ENCODE results near the gene ZNF614. TPM values are rescaled to one million over a fixed set of nuclear protein-coding genes. Genes with fewer than 3 reads are reported as not detected.
A peak's percentile ranks its signal among the peaks of the same experiment; 100 is the strongest.

ZNF614 gene
- total and polyA plus RNA-seq, 10 of the 15 experiments (the other 5 are each of a cell fraction or from before 2014, with no cell fraction given), result 3.9 to 16.0 (median 9.6) TPM

DNA sequence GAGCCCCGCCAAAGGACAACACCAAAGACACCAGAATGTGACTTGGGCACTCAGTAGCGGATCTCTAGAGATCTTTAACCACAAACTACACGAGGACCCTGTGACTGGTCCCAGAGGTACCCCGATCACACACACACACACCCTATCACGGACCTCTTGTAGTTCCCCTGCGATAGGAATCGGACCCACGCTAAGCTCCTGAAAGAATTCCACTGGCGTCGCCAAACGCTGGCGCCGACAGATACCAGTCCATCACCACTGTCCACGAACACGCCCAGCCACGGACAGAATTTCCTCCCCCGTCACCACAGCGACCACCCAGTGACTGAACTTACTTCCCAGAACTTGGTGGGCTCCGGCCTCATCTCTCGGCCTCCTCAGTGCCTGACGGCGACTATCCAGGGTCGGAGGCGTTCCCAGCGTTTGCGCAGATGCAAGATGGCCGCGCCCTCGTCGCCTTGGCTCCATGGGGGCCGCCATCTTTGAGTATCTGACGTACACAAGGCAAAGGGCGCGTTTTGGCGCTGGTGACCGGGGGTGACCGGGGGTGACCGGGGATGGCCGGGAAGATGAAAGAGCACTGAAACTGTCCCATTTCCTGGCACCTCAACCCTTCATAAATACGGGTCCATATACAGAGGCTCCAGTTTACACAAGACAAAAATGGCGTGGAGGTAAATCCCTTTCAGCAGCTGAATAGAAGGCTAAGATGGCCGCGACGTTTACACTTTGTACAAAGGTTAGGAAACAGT lies 20.2 kb downstream of the ZNF614 start, which contains the start of gene ZNF615 (continued):
- TF ChIP-seq, protein P1, sequence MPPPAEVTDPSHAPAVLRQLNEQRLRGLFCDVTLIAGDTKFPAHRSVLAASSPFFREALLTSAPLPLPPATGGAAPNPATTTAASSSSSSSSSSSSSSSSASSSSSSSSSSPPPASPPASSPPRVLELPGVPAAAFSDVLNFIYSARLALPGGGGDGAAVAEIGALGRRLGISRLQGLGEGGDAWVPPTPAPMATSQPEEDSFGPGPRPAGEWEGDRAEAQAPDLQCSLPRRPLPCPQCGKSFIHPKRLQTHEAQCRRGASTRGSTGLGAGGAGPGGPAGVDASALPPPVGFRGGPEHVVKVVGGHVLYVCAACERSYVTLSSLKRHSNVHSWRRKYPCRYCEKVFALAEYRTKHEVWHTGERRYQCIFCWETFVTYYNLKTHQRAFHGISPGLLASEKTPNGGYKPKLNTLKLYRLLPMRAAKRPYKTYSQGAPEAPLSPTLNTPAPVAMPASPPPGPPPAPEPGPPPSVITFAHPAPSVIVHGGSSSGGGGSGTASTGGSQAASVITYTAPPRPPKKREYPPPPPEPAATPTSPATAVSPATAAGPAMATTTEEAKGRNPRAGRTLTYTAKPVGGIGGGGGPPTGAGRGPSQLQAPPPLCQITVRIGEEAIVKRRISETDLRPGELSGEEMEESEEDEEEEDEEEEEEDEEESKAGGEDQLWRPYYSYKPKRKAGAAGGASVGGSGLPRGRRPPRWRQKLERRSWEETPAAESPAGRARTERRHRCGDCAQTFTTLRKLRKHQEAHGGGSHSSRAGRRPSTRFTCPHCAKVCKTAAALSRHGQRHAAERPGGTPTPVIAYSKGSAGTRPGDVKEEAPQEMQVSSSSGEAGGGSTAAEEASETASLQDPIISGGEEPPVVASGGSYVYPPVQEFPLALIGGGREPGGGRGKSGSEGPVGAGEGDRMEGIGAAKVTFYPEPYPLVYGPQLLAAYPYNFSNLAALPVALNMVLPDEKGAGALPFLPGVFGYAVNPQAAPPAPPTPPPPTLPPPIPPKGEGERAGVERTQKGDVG (CRISPR knock-in tag; IDR thresholded peaks at IDR 0.05), result no peak
- TF ChIP-seq CREM (IDR thresholded peaks at IDR 0.05; ENCODE audit: low read depth), result peak; percentile 75
- peak; percentile 42 for TF ChIP-seq RUNX3 (IDR thresholded peaks at IDR 0.05; ENCODE audit: low read length)
- TF ChIP-seq WRNIP1 (IDR thresholded peaks at IDR 0.05; ENCODE audit: borderline replicate concordance, low read depth, low read length), result no peak
- TF ChIP-seq IKZF1 (conservative IDR thresholded peaks at IDR 0.05), result peak; percentile 79
- no peak for TF ChIP-seq BCL11A (IDR thresholded peaks at IDR 0.05; ENCODE audit: low read depth, low read length)
- TF ChIP-seq ASH2L (IDR thresholded peaks at IDR 0.05; ENCODE audit: borderline replicate concordance, low read depth), result peak; percentile 42; the same call in 1 of the 2 replicates
- TF ChIP-seq SIX5 (IDR thresholded peaks at IDR 0.05; ENCODE audit: low read depth, low read length, severe bottlenecking), result peak; percentile 83
- TF ChIP-seq SMARCA5 (IDR thresholded peaks at IDR 0.05), result 0 out of 2 replicates have a peak, but pooled peaks have one; percentile 24
- peak; percentile 78; the same call in 1 of the 2 replicates for TF ChIP-seq RBBP5 (conservative IDR thresholded peaks at IDR 0.05)
- peak; percentile 46; the same call in 1 of the 2 replicates for TF ChIP-seq NR2F1 (conservative IDR thresholded peaks at IDR 0.05)
- peak; percentile 94 for TF ChIP-seq NR2C1 (IDR thresholded peaks at IDR 0.05)
- TF ChIP-seq ZNF384 (IDR thresholded peaks at IDR 0.05; ENCODE audit: borderline replicate concordance, low read depth, low read length), result no peak
- TF ChIP-seq NRF1 (conservative IDR thresholded peaks at IDR 0.05; ENCODE audit: low read depth, low read length), result peak; percentile 43; the same call in 1 of the 2 replicates
- TF ChIP-seq, protein P2, sequence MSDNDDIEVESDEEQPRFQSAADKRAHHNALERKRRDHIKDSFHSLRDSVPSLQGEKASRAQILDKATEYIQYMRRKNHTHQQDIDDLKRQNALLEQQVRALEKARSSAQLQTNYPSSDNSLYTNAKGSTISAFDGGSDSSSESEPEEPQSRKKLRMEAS (IDR thresholded peaks at IDR 0.05; ENCODE audit: low read depth, low read length), result 0 out of 2 replicates have a peak, but pooled peaks have one; percentile 38
- TF ChIP-seq HCFC1 (IDR thresholded peaks at IDR 0.05; ENCODE audit: low read length), result peak; percentile 89
- no peak for TF ChIP-seq NFYB (IDR thresholded peaks at IDR 0.05; ENCODE audit: insufficient read depth, low read depth, low read length)
- TF ChIP-seq SMAD1 (IDR thresholded peaks at IDR 0.05; ENCODE audit: low read depth, partially characterized antibody), result no peak
- TF ChIP-seq SPI1 (IDR thresholded peaks at IDR 0.05; ENCODE audit: borderline replicate concordance, insufficient read depth, low read depth, low read length), result no peak
- no peak for TF ChIP-seq ZNF622 (IDR thresholded peaks at IDR 0.05)
- TF ChIP-seq NBN (IDR thresholded peaks at IDR 0.05), result no peak
- TF ChIP-seq, protein P3, sequence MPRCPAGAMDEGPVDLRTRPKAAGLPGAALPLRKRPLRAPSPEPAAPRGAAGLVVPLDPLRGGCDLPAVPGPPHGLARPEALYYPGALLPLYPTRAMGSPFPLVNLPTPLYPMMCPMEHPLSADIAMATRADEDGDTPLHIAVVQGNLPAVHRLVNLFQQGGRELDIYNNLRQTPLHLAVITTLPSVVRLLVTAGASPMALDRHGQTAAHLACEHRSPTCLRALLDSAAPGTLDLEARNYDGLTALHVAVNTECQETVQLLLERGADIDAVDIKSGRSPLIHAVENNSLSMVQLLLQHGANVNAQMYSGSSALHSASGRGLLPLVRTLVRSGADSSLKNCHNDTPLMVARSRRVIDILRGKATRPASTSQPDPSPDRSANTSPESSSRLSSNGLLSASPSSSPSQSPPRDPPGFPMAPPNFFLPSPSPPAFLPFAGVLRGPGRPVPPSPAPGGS (IDR thresholded peaks at IDR 0.05; ENCODE audit: borderline replicate concordance, insufficient read depth, low read depth, low read length, poor library complexity, severe bottlenecking), result no peak
- no peak for TF ChIP-seq NFXL1 (IDR thresholded peaks at IDR 0.05; ENCODE audit: borderline replicate concordance)
- TF ChIP-seq CHD1 (IDR thresholded peaks at IDR 0.05; ENCODE audit: low read depth, low read length), result no peak
- peak; percentile 98 for TF ChIP-seq RCOR1 (conservative IDR thresholded peaks at IDR 0.05; ENCODE audit: low read depth, low read length)
- TF ChIP-seq POLR2AphosphoS2 (IDR thresholded peaks at IDR 0.05; ENCODE audit: low read depth, low read length), result no peak
- peak; percentile 42; the same call in 1 of the 2 replicates for TF ChIP-seq CREB1 (IDR thresholded peaks at IDR 0.05; ENCODE audit: low read depth)
- no peak for TF ChIP-seq TCF12 (IDR thresholded peaks at IDR 0.05; ENCODE audit: low read depth, low read length)

Measured in GM12878 (cell line).